Stimulated activated CD4-positive, alpha-beta T cell treated with anti-CD3 and anti-CD28 coated beads, Interleukin-2, amount 100 ng/mL, for 48 hours (primary cell): ENCODE data around the gene CDH23.

Experiments used
- DNase-seq, 2 donors: peaks; one replicate each; pipeline ENCODE4 v3.0.0-alpha.2; 2020

CDH23 gene

GRCh38 chr10:71521504-71522441 is 125.1 kb downstream of the CDH23 start:
- DNase-seq, result no peak

- no peak for DNase-seq
Observed at GRCh38 chr10:71522442-71523144, 125.9 kb downstream of the CDH23 start.

GRCh38 chr10:71523756-71524155 is 127.0 kb downstream of the CDH23 start:
- DNase-seq, result no peak

GRCh38 chr10:71525092-71525491 is 128.4 kb downstream of the CDH23 start:
- no peak for DNase-seq

DNA sequence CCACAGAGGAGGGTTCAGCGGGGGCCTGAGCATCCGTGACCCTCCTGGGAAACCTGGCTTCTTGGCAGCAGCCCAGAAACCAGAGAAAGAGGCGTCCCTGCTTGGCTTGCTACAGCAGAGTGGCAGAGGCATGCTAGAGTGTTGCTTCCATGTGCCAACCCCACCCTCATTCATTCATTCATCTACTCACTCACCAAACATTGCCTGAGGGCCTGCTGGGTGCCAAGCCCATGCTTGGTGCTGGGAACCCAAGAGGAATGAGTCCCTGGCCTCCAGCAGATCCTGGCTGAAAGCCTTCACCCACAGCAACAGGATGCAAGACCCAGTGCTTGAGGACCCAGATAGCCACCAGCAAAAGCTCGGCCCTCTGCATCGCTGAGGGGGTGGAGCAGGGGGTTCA is 129.0 kb downstream of the CDH23 start:
- DNase-seq, result no peak

GRCh38 chr10:71526653-71527052 is 129.9 kb downstream of the CDH23 start:
- DNase-seq, result no peak

- DNase-seq, result no peak
Observed at GRCh38 chr10:71527135-71527534, 130.4 kb downstream of the CDH23 start.

GRCh38 chr10:71528371-71529206 is 131.9 kb downstream of the CDH23 start:
- no peak for DNase-seq

DNA sequence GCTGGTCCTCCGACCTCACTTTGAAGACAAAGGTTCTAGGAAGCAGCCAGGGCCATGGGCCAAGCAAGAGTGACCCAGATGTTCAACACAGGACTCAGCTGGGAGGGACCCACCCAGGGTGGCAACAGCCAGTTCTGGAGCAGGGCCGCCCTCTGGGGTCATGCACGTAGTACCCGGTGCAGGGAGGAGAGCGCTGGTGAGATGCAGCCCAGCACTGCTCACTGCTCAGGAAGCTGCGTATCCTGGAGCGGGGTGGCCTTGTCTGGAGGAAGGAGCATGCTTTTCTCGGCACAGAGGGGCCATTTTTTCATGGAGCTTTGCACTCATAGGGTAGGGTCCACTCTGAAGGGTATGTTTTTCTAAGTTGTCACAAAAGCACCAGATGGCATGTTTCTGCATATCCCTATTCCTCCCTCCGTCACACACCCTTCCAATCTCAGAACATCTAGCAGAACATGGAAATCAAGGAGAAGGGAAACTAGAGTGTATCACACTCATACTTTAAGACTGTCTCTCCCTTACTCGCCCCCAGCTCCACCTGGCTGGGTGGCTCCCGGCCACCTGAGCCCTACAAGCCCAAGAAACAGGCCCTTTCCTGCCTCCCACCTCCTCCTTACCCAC is 132.6 kb downstream of the CDH23 start:
- no peak for DNase-seq

DNA sequence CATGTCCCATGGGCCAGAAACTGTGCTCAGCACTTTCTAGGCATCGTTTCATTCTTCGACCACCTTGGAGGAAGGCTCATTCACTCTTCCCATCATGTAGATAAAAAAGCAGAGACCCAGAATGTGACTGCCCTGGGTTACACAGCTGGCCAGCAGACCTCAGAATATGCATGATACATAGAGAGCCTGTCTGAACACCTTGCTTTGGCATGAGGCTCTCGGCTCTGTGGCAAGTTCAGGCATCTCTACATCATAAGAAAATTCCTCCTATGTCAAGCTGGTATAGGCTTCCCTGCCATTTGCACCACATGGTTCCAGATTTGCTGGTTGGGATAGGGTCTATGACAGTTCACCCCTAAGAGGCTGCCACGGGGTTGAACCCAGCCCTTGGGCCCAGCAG is 134.1 kb downstream of the CDH23 start:
- no peak for DNase-seq

- peak; percentile 31 to 42 for DNase-seq
Observed at GRCh38 chr10:71531485-71532446, 135.0 kb downstream of the CDH23 start.

GRCh38 chr10:71532878-71533277 is 136.2 kb downstream of the CDH23 start:
- no peak for DNase-seq

GRCh38 chr10:71533936-71534335 is 137.2 kb downstream of the CDH23 start:
- DNase-seq, result no peak

DNA sequence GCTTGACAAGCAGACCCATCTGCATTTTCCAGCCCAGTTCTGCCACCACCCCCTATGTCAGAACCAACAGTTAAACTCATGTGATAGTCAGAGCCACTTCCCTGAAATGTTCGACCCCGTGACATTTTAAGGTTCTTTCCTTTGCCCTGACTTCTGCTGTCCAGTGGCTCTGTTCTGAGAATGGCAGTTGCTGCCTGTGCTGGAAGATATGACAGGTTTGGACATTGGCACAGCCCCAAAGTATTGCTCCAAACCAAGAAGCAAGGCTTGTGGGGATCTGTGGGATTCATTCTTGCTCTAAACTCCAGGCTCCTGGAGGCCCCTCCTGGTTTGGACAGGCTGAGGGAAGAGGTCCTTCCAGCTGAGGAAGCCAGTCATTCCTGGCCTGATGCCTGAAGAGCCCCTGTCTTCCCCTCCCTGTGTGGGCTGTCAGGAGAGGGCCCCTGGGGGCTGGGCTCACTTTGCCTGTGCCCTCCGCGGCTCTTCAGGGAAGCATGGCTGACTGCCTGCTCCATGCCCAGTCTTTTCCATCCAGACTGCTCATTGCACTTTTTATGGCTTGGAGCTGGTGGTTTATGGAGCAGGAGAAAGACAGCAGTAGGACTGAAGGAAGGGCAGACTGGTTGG is 138.0 kb downstream of the CDH23 start:
- DNase-seq, result no peak

GRCh38 chr10:71536332-71536731 is 139.6 kb downstream of the CDH23 start:
- no peak for DNase-seq

- no peak for DNase-seq
Observed at GRCh38 chr10:71537125-71537524, 140.4 kb downstream of the CDH23 start.

DNA sequence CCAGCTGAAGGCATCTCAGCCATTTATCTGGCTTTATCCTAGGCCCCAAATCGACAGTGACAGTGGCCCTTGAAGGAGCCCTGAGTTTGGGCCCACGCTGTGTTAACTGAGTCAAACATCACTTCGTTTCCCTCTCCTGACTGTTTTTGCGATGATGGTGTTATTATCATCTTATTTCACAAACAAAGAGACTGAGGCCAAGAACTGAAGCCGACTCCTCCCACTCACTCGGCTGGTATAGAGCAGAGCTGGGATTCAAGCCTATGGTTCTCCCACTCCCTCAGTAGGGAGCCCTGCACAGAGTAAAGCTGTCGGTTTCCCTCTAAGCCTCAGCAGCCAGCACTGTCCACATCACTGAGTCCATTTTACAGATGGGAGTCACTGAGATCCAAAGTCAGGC is 141.0 kb downstream of the CDH23 start:
- no peak for DNase-seq

GRCh38 chr10:71538608-71539260 is 142.0 kb downstream of the CDH23 start:
- no peak for DNase-seq

GRCh38 chr10:71539442-71540118 is 142.9 kb downstream of the CDH23 start:
- no peak for DNase-seq

DNA sequence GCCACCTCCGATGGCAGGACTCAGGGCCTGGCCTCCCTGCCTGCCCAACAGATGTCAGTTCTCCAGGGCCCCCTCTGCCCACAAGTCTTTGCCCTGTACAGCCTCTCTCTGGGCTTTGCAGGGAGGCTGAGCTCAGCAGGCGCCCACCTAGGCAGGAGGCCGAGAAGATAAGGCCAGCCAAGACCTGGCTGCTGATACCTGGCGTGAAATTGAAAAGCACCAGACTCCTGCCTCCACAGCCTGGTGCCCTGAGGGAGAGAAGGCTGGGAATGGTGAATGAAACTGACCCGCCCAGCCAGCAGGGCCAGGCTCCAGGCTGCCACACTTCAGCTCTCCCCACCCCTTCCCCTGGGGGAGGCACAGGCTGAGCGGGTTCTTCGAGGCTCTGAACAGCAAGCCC is 145.8 kb downstream of the CDH23 start:
- DNase-seq, result no peak
